RWPE2 (cell line): ENCODE measurements around the gene GRAMD1C.

ENCODE experiments used
- ATAC-seq: fragments of 200-7000 bp; cut with Tn5 transposase; 3 replicates; pipeline ENCODE4 v1.9.1; 2021; ENCODE audit warnings: low read depth
- DNase-seq: peaks from one replicate; pipeline ENCODE4 v3.0.0-alpha.2; 2020; ENCODE audit warnings: low spot score
- H3K27ac ChIP-seq: fragments of 450-650 bp; 2 replicates; pipeline ENCODE4 v1.5.1; 2017; ENCODE audit warnings: mild to moderate bottlenecking; ENCODE audit not compliant: poor library complexity, severe bottlenecking
- H3K27me3 ChIP-seq: fragments of 250-450 bp; sonication (Bioruptor Pico); 2 replicates; pipeline ENCODE4 v1.5.1; 2021; ENCODE audit warnings: mild to moderate bottlenecking, moderate library complexity; ENCODE audit not compliant: insufficient read depth, poor library complexity, severe bottlenecking
- H3K36me3 ChIP-seq: fragments of 250-450 bp; sonication (Bioruptor Pico); 2 replicates; pipeline ENCODE4 v1.5.1; 2020; ENCODE audit warnings: low read depth, mild to moderate bottlenecking, moderate library complexity
- H3K4me1 ChIP-seq: fragments of 250-450 bp; sonication (Bioruptor Pico); 2 replicates; pipeline ENCODE4 v1.5.1; 2021; ENCODE audit warnings: mild to moderate bottlenecking, moderate library complexity; ENCODE audit not compliant: insufficient read depth, poor library complexity, severe bottlenecking
- H3K4me3 ChIP-seq: fragments of 250-450 bp; sonication (Bioruptor Pico); 2 replicates; pipeline ENCODE4 v1.5.1; 2021; ENCODE audit warnings: mild to moderate bottlenecking, moderate library complexity; ENCODE audit not compliant: severe bottlenecking
- H3K9me3 ChIP-seq: fragments of 250-450 bp; sonication (Bioruptor Pico); 2 replicates; pipeline ENCODE4 v1.5.1; 2021; ENCODE audit warnings: mild to moderate bottlenecking, moderate library complexity; ENCODE audit not compliant: severe bottlenecking
- TF ChIP-seq, protein P1 (sequence below): fragments of 450-650 bp; IDR thresholded peaks from one replicate; pipeline ENCODE4 v1.5.1; 2017; ENCODE audit warnings: mild to moderate bottlenecking, moderate library complexity; ENCODE audit not compliant: poor library complexity, severe bottlenecking

The GRAMD1C gene

GRCh38 chr3:113979916-113980315 lies 141.3 kb downstream of the GRAMD1C start:
- DNase-seq (no peak), ATAC-seq (no peak)
- H3K27me3 ChIP-seq, result no peaks in the 10 kb centered on the region
- no peak overlapping the region for H3K4me3 ChIP-seq
- H3K4me1 ChIP-seq, result no peaks in the 10 kb centered on the region
- TF ChIP-seq, protein P1, sequence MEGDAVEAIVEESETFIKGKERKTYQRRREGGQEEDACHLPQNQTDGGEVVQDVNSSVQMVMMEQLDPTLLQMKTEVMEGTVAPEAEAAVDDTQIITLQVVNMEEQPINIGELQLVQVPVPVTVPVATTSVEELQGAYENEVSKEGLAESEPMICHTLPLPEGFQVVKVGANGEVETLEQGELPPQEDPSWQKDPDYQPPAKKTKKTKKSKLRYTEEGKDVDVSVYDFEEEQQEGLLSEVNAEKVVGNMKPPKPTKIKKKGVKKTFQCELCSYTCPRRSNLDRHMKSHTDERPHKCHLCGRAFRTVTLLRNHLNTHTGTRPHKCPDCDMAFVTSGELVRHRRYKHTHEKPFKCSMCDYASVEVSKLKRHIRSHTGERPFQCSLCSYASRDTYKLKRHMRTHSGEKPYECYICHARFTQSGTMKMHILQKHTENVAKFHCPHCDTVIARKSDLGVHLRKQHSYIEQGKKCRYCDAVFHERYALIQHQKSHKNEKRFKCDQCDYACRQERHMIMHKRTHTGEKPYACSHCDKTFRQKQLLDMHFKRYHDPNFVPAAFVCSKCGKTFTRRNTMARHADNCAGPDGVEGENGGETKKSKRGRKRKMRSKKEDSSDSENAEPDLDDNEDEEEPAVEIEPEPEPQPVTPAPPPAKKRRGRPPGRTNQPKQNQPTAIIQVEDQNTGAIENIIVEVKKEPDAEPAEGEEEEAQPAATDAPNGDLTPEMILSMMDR, result no peak
- H3K9me3 ChIP-seq, result no peaks in the 10 kb centered on the region
- H3K36me3 ChIP-seq, result no peaks in the 10 kb centered on the region; the same call in 1 of the 2 replicates
- H3K27ac ChIP-seq, result no peak overlapping the region

- no peak overlapping the region for H3K27ac ChIP-seq
- no peak overlapping the region for H3K4me3 ChIP-seq
- TF ChIP-seq, protein P1, result no peak
- H3K36me3 ChIP-seq, result no peaks in the 10 kb centered on the region; the same call in 1 of the 2 replicates
- no peaks in the 10 kb centered on the region for H3K9me3 ChIP-seq
- H3K27me3 ChIP-seq, result no peaks in the 10 kb centered on the region
- DNase-seq, result no peak
- ATAC-seq, result no peak
- no peaks in the 10 kb centered on the region for H3K4me1 ChIP-seq
These were observed 143.2 kb downstream of the GRAMD1C start for GRCh38 chr3:113981803-113982202.

DNA sequence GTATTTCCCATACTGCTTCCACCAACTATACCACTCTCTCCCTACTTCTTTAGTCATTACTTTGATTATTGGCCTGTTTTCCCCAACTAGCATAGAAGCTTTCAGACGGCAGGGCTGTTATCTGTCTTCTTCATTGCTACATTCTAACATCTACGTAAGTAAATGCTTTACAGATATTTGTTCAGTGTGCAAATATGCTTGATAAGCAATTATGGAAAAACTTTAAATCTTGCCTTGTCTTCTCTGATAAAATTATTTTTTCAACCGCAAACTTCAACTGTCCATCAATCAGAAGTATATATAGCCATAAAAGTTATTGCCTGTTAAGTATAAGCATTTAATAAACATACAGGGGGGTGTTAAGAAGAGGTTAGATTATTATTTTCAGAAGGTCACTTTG lies 145.0 kb downstream of the GRAMD1C start:
- no peak for ATAC-seq
- H3K27me3 ChIP-seq, result no peaks in the 10 kb centered on the region
- no peaks in the 10 kb centered on the region for H3K9me3 ChIP-seq
- no peaks in the 10 kb centered on the region for H3K4me1 ChIP-seq
- no peak for DNase-seq
- no peaks in the 10 kb centered on the region for H3K36me3 ChIP-seq
- no peak overlapping the region for H3K4me3 ChIP-seq
- no peak overlapping the region for H3K27ac ChIP-seq
- TF ChIP-seq, protein P1, result no peak

DNA sequence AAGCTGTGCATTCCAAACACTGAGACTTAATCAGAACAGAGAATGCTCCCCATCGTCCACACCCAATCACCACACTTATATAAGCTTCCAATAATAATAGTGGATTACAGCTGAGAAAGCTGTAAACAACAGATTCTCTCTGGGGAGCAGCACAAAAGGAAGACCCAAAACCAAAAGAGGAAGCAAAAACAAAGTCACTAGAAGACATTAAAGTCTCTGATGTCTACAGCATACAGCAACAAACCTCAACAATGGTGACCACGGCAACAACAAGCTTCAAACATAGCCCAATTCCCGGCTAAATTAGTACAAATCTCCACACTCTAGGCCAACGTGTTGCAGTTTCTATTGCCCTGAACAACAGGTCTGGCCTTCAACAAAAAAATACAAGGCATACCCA lies 147.0 kb downstream of the GRAMD1C start:
- Histone ChIP-seq H3K36me3 (no peaks in the 10 kb centered on the region), H3K4me1 (no peaks in the 10 kb centered on the region), H3K27ac (no peak overlapping the region), H3K9me3 (no peaks in the 10 kb centered on the region), H3K27me3 (no peaks in the 10 kb centered on the region), H3K4me3 (no peak overlapping the region)
- TF ChIP-seq, protein P1, result no peak
- no peak for DNase-seq
- no peak for ATAC-seq
